NCI-H1417 treated with DMSO at 0.1 percent for 48 hours (cell line): ENCODE results near the gene INPP5D.

Source experiments
- DNase-seq: peaks from one replicate; lab custom pipeline; 2025; lab: John Stamatoyannopoulos, UW

The INPP5D gene

DNA sequence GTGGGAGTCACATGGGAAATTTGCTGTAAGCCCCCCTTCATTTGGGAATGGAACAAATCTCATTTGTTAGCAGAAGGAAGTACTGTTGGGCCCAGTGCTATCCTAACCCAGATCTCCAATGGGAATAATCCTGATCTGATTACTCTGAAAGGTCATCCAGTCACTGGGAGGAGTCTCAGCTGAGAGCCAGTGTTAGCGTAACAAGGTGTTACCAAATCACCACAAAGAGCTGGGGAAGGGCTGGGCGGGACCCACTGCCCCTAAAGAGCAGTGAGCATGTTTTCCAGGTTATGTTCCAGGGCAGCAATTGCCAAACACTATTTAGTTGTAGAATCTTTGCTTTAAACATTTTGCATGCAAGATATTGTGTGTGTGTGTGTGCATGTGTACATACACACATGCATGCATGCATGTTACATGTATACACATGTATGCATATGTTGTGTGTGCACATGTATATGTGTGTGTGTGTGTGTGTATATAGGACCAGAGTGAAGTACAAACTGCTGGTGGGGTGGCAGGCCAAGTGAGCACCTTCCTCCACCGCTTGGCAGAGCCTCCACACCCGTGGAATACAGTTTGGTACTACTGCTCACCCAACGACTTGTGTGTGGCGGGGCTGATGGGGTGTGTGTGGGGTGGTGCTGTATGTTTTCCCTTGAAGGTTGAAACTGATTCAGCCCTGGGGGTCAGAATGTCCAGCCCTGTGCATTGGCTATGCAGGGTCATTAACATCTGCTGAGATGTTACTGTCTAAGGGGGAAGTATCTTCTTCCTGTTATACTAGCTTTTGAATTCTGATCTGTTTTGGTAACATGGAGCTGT lies 15.2 kb downstream of the INPP5D start:
- no peak for DNase-seq

DNA sequence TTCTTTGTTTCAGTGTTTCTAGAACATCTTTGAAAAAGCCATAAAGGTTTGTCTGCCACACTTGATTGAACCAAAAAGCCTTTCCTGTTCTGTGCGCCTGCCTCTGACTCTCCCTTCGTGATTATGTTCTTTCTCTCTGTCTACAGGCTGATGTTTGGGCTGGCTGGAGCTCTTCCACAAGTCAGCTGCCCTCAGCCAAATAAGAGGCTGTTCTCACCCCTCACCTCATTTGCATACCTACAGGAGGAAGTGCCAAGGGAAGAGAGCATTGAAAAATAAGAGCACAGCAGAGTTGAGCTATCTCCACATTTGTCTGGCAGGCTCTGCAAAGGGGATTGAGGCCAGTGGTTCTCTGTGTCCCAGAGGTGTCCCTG lies 15.8 kb downstream of the INPP5D start:
- no peak for DNase-seq

DNA sequence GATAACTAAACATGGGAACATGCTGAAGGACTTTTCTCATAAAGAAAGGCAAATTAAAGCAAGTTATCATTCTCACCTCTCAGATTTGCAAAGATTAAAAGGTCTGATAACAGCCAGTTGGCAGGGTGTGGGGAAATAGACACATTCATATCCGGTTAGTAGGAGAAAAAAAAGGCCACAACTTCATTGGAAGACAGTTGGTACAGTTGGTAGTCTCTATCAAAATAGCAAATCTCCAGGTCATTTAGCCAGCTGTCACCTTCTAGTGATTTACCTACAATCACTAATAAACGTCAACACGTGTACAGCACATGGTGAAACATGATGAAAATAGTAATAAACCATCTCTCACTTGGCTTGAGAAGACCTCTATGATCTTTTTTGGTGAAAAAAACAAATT lies 16.6 kb downstream of the INPP5D start:
- DNase-seq, result no peak

- no peak for DNase-seq
These were observed 19.3 kb downstream of the INPP5D start for GRCh38 chr2:233079473-233079877.

DNA sequence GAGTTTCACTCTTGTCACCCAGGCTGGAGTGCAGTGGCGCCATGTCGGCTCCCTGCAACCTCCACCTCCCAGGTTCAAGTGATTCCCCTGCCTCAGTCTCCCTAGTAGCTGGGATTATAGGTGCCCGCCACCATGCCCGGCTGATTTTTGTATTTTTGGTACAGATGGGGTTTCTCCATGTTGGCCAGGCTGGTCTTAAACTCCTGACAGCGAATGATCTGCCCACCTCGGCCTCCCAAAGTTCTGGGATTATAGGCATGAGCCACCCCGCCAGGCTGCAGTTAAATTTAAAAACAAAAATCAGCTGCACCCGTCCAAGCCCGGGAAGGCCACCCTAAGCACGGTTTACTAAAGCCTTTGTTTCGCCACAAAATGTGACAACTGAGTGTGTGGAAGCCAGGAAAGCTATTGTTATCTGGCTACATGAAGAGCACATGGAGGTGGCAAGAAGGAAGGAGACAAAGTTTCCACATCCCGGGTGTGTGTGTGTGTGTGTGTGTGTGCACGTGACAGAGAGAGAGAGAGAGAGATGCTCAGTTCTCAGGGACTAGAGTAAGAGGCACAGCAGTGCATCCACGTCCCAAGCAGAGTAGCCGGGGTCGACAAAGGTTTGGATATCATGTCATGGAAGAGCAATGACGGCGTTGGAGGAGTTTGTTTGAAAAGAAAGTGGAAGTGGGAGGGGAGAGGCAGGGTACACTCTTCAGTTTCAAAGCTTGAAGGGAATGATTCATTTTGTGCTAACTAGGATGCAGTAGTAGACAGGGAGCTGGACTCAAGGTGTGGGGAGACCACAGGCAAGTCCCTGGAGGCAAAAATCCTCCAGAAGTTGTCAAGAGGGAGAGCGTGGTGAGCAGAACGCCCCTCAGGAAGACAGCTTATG lies 20.1 kb downstream of the INPP5D start:
- no peak for DNase-seq

DNA sequence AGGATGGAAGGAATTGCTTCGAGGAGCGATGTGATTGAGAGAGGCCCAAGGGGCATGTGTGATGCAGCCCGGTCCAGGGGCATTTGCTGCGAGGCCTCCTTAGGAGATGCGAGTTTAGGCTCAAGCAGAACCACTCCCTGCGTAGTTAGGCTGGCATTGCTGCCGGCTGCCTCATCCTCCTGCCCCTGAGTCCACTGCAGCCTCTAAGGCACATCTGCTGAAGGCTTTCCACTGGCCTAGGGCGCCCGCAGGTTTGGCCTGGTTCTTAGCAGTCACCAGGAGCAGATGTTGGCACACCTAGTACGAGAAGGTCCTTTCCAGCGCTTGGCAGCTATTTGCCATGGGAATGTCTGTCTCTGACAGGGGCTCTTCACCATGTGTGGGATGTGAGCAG lies 20.7 kb downstream of the INPP5D start:
- no peak for DNase-seq

GRCh38 chr2:233081232-233081730 lies 21.1 kb downstream of the INPP5D start:
- DNase-seq, result no peak

DNA sequence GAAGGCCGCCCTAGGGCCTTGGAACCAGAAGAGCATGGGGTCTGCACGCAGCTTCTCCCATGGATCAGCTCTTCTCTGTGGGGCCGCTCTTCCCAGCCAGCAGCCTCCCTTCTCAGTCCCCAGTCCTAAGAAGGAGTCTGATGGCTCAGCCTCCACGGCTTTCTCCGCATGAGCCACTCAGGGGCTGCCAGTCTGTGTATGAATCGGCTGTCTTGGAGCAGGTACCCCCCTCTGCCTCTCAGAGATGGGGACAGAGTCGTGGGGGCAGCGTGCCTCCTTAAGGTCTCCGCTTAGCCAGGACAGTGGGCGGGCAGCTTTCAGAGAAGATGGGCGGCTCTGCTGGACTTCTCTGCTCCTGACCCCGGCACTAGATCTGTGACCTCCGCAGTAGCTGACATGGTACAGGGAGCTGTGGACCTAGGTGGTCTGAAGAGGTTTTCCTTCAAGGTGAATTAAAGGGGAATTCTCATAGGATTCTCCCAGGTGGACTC lies 21.6 kb downstream of the INPP5D start:
- no peak for DNase-seq

GRCh38 chr2:233082222-233082930 lies 22.2 kb downstream of the INPP5D start:
- no peak for DNase-seq

DNA sequence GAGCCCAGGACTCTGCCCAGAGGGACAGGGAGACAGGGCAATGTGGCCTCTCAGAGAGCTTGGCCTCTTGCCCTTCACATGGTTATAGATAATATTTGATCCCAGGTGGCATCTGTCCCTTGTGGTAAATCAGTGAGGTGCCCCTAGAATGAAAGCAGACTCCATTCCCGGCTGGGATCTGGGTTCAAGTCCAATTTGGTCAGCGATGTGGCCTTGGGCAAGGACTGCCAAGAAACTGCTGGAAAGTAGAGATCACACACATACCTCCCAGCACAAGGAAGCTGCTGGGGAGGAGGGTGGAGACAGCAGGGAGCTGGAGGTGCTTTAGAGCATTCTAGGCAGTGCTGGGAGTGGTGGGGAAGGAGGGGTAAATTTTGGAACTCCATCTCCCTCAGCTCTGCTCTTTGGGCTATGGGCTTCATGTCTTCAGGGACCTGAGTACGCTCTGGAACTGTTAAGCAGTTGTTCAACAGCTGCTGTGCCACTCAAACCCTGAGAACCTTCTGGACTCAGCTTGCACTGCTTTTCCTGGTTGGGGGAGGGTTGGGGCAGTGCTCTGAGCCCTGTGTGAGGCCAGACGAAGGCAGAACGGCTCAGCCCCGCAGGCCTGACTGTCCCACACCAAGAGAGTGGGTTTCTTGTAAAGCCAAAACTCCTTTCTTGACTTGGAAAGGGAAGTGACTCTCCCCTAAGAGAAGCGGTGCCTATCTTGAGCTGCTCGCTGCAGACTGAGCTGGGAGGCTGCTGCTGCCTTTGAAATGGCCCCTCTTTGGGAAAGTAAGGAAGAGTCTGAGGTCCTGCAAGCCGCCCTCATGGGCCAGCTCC lies 23.0 kb downstream of the INPP5D start:
- no peak for DNase-seq

DNA sequence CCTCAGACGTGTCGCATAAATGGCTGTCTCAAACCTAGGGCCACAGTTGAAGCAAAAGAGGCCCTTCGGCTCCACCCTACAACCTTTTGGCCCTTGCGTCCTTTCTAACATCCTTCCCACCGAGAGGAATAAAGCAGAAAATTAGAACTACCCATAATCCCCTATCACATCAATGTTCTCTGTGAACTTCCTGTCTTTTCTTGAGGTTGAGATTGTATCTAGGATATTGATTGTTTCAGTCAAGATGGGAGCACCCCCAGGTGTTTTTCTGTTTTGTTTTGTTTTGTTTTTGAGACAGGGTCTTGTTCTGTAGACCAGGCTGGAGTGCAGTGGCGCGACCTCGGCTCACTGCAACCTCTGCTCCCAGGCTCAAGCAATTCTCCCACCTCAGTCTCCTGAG lies 23.6 kb downstream of the INPP5D start:
- DNase-seq, result no peak

DNA sequence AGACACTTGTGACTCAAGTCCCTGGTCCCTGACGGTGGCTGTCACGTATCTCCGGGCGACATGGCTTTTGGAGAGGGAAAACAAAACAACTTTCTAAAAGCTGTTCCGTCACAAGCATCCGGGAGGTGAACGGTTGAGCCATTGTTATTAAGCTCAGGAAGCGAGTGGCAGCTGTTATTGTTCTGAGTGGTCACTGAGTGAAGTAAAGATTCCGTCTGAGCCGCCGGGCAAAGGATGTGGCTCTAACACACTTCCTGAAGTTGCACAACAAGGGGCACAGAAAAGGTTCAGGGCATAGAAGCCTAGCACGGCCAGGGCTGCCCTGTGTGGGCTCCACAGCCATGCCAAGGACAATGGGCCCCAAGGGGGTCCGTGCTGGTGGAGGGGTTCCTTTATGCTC lies 24.3 kb downstream of the INPP5D start:
- no peak for DNase-seq

GRCh38 chr2:233085037-233085838 lies 25.1 kb downstream of the INPP5D start:
- DNase-seq, result no peak

DNA sequence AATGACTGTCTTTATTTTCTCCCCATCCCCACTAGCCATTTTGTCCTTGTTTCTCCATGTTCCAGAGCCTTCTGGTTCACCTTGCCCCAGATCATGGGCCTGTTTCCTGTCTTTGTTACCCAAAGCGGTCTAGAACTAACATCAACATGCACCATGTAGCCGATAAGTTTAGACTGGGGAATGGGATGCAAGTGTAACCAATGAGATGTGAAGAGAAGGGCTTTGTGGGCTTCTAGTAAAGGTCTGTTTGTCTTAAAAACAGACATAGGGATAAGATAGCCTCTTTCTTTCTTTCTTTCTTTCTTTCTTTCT lies 25.7 kb downstream of the INPP5D start:
- DNase-seq, result no peak

DNA sequence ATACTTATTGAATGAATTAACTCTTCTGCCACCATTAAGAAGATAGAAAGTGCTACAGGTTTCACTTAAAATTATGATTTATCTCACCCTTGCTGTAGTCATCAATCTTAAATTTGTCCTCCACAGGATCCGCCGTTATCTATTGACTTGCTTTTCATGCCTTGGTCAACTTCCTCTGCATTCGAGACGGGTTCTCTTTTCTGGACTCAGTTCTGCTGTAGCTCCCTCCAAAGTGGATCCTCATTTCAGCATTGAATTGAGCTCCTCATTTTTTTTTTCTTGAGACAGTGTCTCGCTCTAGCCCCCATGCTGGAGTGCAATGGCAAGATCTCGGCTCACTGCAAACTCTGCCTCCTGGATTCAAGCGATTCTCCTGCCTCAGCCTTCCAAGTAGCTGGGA lies 27.6 kb downstream of the INPP5D start:
- DNase-seq, result no peak

- DNase-seq, result no peak
These were observed 28.8 kb downstream of the INPP5D start for GRCh38 chr2:233088972-233089345.

GRCh38 chr2:233089851-233090250 lies 29.7 kb downstream of the INPP5D start:
- DNase-seq, result no peak

DNA sequence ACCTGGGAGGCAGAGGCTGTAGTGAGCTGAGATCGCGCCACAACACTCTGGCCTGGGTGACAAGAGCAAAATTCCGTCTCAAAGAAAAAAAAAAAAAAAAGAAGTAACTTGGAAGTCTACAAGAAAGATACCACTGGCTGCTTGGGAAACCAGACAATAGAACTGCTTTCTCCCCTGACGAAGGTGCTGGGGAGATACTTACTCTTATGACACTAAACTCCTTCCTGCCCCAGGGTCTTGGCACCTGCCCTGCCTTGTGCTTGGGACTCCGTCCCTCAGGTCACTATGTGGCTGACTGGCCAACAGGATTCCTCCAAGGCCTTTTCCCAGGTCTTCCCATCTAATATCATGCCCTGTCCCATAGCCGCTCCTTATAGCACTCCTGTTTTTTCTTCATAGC lies 30.7 kb downstream of the INPP5D start:
- DNase-seq, result no peak

GRCh38 chr2:233091595-233092375 lies 31.6 kb downstream of the INPP5D start:
- DNase-seq, result no peak
